Testis (tissue), 2 donors: Measurements from ENCODE around the gene GLUL.

Experiments
- POLR2A ChIP-seq: fragments of 450-650 bp; IDR thresholded peaks from one replicate; pipeline ENCODE4 v1.6.1; 2017; ENCODE audit warnings: antibody characterized with exemption, mild to moderate bottlenecking, moderate library complexity
- TF ChIP-seq, protein P1 (sequence below), 3 experiments: fragments of 450-650 bp in 2 of 3; fragments of 200-600 bp in 1 of 3; sonication (generic) in 1 of 3; IDR thresholded peaks; one replicate each; pipeline ENCODE4 v1.5.1; 2016 to 2019; ENCODE audit warnings: antibody characterized with exemption in 3 of 3, mild to moderate bottlenecking in 2 of 3, moderate library complexity in 1 of 3

DNA sequence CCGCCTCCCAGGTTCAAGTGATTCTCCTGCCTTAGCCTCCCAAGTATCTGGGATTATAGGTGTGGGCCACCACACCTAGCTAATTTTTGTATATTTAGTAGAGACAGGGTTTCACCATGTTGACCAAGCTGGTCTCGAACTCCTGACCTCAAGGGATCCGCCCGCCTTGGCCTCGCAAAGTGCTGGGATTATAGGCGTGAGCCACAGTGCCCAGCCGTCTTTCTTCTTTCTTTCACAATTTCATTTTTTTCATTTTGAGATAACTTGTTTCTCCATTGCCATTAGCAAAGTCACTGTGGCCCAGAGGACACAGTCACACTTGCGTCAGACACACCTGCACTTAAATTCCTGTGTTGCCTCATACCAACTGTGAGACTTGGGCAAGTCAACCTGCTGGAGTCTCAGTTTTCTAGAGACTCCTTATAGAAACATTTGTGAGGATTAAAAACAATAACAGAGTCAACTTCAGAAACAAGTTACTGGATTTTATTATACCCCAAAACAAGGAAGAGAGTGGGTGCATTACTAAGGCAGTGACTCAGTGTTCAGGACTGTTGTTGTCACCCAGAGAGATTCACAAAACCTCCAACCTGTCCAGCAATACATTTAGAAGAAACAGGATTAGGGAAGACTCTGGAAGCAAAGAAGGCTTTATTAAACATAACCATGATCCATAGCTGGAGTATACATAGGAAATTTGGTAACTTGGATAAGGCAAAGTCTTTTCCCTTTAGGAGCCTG lies 6.2 kb upstream of the GLUL start:
- TF ChIP-seq, protein P1, sequence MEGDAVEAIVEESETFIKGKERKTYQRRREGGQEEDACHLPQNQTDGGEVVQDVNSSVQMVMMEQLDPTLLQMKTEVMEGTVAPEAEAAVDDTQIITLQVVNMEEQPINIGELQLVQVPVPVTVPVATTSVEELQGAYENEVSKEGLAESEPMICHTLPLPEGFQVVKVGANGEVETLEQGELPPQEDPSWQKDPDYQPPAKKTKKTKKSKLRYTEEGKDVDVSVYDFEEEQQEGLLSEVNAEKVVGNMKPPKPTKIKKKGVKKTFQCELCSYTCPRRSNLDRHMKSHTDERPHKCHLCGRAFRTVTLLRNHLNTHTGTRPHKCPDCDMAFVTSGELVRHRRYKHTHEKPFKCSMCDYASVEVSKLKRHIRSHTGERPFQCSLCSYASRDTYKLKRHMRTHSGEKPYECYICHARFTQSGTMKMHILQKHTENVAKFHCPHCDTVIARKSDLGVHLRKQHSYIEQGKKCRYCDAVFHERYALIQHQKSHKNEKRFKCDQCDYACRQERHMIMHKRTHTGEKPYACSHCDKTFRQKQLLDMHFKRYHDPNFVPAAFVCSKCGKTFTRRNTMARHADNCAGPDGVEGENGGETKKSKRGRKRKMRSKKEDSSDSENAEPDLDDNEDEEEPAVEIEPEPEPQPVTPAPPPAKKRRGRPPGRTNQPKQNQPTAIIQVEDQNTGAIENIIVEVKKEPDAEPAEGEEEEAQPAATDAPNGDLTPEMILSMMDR (IDR thresholded peaks at IDR 0.05), result no peak
- TF ChIP-seq POLR2A, result no peak
